Heart left ventricle (tissue), 13 donors: Measurements from ENCODE around the gene CTSW.

Experiments used
- POLR2A ChIP-seq, 2 donors: fragments of 450-650 bp; IDR thresholded peaks; one replicate each; pipeline ENCODE4 v1.6.1; 2017; ENCODE audit warnings: antibody characterized with exemption in 2 of 2, mild to moderate bottlenecking in 2 of 2, moderate library complexity in 2 of 2
- TF ChIP-seq, protein P1 (sequence below), 12 donors: fragments of 200-600 bp; sonication (generic) in 4 of 12; IDR thresholded peaks; one replicate each; pipeline versions ENCODE4 v1.5.0 to v1.8.0; 2018 to 2022; ENCODE audit warnings: antibody characterized with exemption in 12 of 12, mild to moderate bottlenecking in 5 of 12
- donor health status: ischemic (EF 13 %, LVEDD 7.1; RV severe dilation, severe dysfunction).
- donor health status: DM: no; HTN: yes; CAD: no.
- donor health status: DM: no; HTN: no; CAD: no.
- donor health status: ischemic (EF 25% LVEDD 6.9; RV normal size, moderate dysfunction).
- donor health status: ischemic (EF 25% LVEDD 5.7; RV mildly dilated, moderate dysfunction).
- donor health status: ischemic (EF 35%, LVEDD 5.7; RV mildly dilated, moderate dysfunction).
- donor health status: nonischemic (EF 11% LVEDD 7.7; RV severe dilation, severe dysfunction).
- donor health status: DM: yes; HTN: yes; CAD: no.
- donor health status: PGD.
- donor health status: ischemic (EF 29% LVEDD 5.4; RV normal size, mild dysfunction).
- donor health status: nonischemic (EF 23%, LVEDD 6.1; RV moderate dilation, normal function).

- TF ChIP-seq, protein P1, sequence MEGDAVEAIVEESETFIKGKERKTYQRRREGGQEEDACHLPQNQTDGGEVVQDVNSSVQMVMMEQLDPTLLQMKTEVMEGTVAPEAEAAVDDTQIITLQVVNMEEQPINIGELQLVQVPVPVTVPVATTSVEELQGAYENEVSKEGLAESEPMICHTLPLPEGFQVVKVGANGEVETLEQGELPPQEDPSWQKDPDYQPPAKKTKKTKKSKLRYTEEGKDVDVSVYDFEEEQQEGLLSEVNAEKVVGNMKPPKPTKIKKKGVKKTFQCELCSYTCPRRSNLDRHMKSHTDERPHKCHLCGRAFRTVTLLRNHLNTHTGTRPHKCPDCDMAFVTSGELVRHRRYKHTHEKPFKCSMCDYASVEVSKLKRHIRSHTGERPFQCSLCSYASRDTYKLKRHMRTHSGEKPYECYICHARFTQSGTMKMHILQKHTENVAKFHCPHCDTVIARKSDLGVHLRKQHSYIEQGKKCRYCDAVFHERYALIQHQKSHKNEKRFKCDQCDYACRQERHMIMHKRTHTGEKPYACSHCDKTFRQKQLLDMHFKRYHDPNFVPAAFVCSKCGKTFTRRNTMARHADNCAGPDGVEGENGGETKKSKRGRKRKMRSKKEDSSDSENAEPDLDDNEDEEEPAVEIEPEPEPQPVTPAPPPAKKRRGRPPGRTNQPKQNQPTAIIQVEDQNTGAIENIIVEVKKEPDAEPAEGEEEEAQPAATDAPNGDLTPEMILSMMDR (IDR thresholded peaks at IDR 0.05), result peak in 6 of 12 donors; percentile 10 to 34 (median 27)
- no peak for TF ChIP-seq POLR2A (IDR thresholded peaks at IDR 0.05)
Measured at GRCh38 chr11:65851083-65851579, 28.5 kb upstream of the CTSW start.
